ENCODE data around the gene NUP160.

DNA sequence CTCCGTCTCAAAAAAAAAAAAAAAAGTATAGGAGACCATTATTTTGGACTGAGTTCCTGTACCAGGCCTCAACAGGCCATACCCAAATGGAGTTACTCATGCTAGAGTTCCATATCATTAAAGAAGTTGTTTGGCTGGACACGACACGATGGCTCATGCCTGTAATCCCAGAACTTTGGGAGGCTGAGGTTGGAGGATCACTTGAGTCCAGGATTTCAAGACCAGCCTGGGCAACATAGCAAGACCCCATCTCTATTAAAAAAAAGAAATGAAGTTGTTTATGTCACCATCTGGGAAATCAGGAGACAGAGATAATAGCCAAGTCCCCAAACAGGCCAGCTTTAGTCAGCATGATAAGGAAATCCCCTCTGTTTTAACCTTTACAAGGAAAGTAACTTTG is 74.3 kb downstream of the NUP160 start:
- no peak for TF ChIP-seq POLR2AphosphoS5 (IDR thresholded peaks at IDR 0.05; ENCODE audit: low read depth, low read length)
- no peak for TF ChIP-seq POLR2A (IDR thresholded peaks at IDR 0.05; ENCODE audit: low read depth, low read length)
- TF ChIP-seq POU2F2 (IDR thresholded peaks at IDR 0.05; ENCODE audit: low read depth, low read length): no peak
- no peak for TF ChIP-seq TAF1 (IDR thresholded peaks at IDR 0.05; ENCODE audit: low read depth, low read length)
